ENCODE data around the gene SAMD4B. TPM values are rescaled to one million over a fixed set of nuclear protein-coding genes. Genes with fewer than 3 reads are reported as not detected.

Gene SAMD4B
- total RNA-seq, 1 donor from 2014 or later = 60.7 TPM

- peaks cover 60% of the 10 kb centered on the region for H3K4me1 Mint-ChIP-seq
- H3K4me3 Mint-ChIP-seq = peak overlapping the region; percentile 89
- peaks cover 47% of the 10 kb centered on the region for H3K36me3 Mint-ChIP-seq (ENCODE audit: low read depth)
- H3K9me3 Mint-ChIP-seq = no peaks in the 10 kb centered on the region
- ChIA-PET CTCF (no interaction called here), POLR2A (interaction anchor here (2.4 to 15.0 kb wide), 4 partner anchors 8 to 25 kb away, joined by 91 to 285 read pairs (median 164); partner anchors contain the start of gene RPS16)
- no peak for TF ChIP-seq CTCF (IDR thresholded peaks at IDR 0.05)
- DNase-seq = peak; percentile 81
- peak overlapping the region; percentile 98 for H3K27ac Mint-ChIP-seq
- H3K27me3 Mint-ChIP-seq = peaks cover 4% of the 10 kb centered on the region
- peak; percentile 30 for ATAC-seq (ENCODE audit: low read depth)
- intact Hi-C loops (cut with micrococcal nuclease) = loop anchor here (1.0 kb wide), 1 partner anchor 8 kb away; no protein-coding TSS in a partner anchor
Measured at GRCh38 chr19:39410017-39410830, 68.0 kb downstream of the SAMD4B start.

GRCh38 chr19:39410831-39411080, 68.5 kb downstream of the SAMD4B start:
- ChIA-PET CTCF (interaction anchor here (1.0 to 2.3 kb wide), 5 partner anchors 8 to 69 kb away, joined by 3 to 168 read pairs (median 15); partner anchors contain the start of genes MED29, PAF1 and SAMD4B), POLR2A (interaction anchor here (0.5 to 15.0 kb wide), 7 partner anchors 9 to 1048 kb away, joined by 6 to 285 read pairs (median 42); partner anchors contain the start of genes MED29, PAF1, RPS16 and SUPT5H)
- intact Hi-C loops (cut with micrococcal nuclease) = loop anchor here (1.0 kb wide), 1 partner anchor 8 kb away; no protein-coding TSS in a partner anchor
- no peak for ATAC-seq (ENCODE audit: low read depth)
- Mint-ChIP-seq H3K4me1 (peaks cover 56% of the 10 kb centered on the region), H3K36me3 (ENCODE audit: low read depth) (peaks cover 51% of the 10 kb centered on the region), H3K27ac (peak overlapping the region; percentile 98), H3K27me3 (peaks cover 4% of the 10 kb centered on the region), H3K9me3 (no peaks in the 10 kb centered on the region), H3K4me3 (peak overlapping the region; percentile 89)
- no peak for DNase-seq
- no peak for TF ChIP-seq CTCF (IDR thresholded peaks at IDR 0.05)

- intact Hi-C loops (cut with micrococcal nuclease) = no loop called here
- peaks cover 49% of the 10 kb centered on the region for H3K36me3 Mint-ChIP-seq (ENCODE audit: low read depth)
- DNase-seq (peak; percentile 34), ATAC-seq (ENCODE audit: low read depth) (no peak)
- H3K27me3 Mint-ChIP-seq = peaks cover 4% of the 10 kb centered on the region
- no peak for TF ChIP-seq CTCF (IDR thresholded peaks at IDR 0.05)
- no peaks in the 10 kb centered on the region for H3K9me3 Mint-ChIP-seq
- ChIA-PET POLR2A (interaction anchor here (0.5 to 15.0 kb wide), 17 partner anchors 9 to 1048 kb away, joined by 3 to 285 read pairs (median 6); partner anchors contain the start of genes DYRK1B, GMFG, MED29 and PAF1), CTCF (interaction anchor here (0.7 to 2.3 kb wide), 11 partner anchors 8 to 289 kb away, joined by 3 to 168 read pairs (median 5); partner anchors contain the start of genes GMFG, MED29, PAF1 and RPS16)
- H3K27ac Mint-ChIP-seq = peak overlapping the region; percentile 98
- peaks cover 56% of the 10 kb centered on the region for H3K4me1 Mint-ChIP-seq
- peak overlapping the region; percentile 89 for H3K4me3 Mint-ChIP-seq
Measured at GRCh38 chr19:39411081-39411831, 69.0 kb downstream of the SAMD4B start.

- Mint-ChIP-seq H3K9me3 (no peaks in the 10 kb centered on the region), H3K27ac (peak overlapping the region; percentile 98), H3K27me3 (peaks cover 4% of the 10 kb centered on the region), H3K4me1 (peaks cover 58% of the 10 kb centered on the region), H3K4me3 (peak overlapping the region; percentile 89), H3K36me3 (ENCODE audit: low read depth) (peaks cover 50% of the 10 kb centered on the region)
- intact Hi-C loops (cut with micrococcal nuclease) = loop anchor here (1.0 kb wide), 10 partner anchors 14 to 289 kb away; partner anchors contain the start of genes EID2B, MED29, PAF1 and SAMD4B
- ATAC-seq (ENCODE audit: low read depth) = peak; percentile 41
- TF ChIP-seq CTCF (IDR thresholded peaks at IDR 0.05) = peak; percentile 66
- ChIA-PET POLR2A (interaction anchor here (0.6 to 15.0 kb wide), 16 partner anchors 9 to 764 kb away, joined by 3 to 285 read pairs (median 6); partner anchors contain the start of genes DYRK1B, EID2B, GMFG and MED29), CTCF (interaction anchor here (0.7 to 2.3 kb wide), 11 partner anchors 9 to 289 kb away, joined by 3 to 168 read pairs (median 5); partner anchors contain the start of genes GMFG, MED29, PAF1 and RPS16)
- DNase-seq = peak; percentile 76
Measured at GRCh38 chr19:39411832-39412099, 69.5 kb downstream of the SAMD4B start.

Data from activated B cell treated with CpG ODN at 0.5 μM for 24 hours (primary cell).